Glomerular endothelial cell (primary cell): ENCODE results near the gene AGFG1. TPM values are rescaled to one million over a fixed set of nuclear protein-coding genes. Genes with fewer than 3 reads are reported as not detected.
"Not testable (repeated sequence)": the region's sequence is repeated elsewhere in the genome, so short reads cannot be mapped to it uniquely, and the experiment has no call there.

Source experiments
- DNase-seq: peaks from one replicate; pipeline ENCODE4 v3.0.0-alpha.2; 2011; ENCODE audit warnings: low read depth, low spot score; ENCODE audit errors: extremely low read depth
- total RNA-seq: library from RNA; depleted of rRNA; stranded (reverse); fragments of >200 nt; gene quantifications from 2 replicates; pipeline ENCODE4 v1.2.3, GENCODE V29; 2015

Gene AGFG1
- total RNA-seq, 1 donor from 2014 or later, result 62.4 TPM

GRCh38 chr2:227598835-227599503, 127.0 kb downstream of the AGFG1 start, which contains the start of gene SCYGR2:
Gene SCYGR2 (plus strand): TSS chr2:227598893. CDS start chr2:227598893, 0 bp downstream.
- not testable (repeated sequence) for DNase-seq

GRCh38 chr2:227602358-227602757, 130.4 kb downstream of the AGFG1 start:
- no peak for DNase-seq

GRCh38 chr2:227606476-227606875, 134.5 kb downstream of the AGFG1 start:
- no peak for DNase-seq

- no peak for DNase-seq
These were observed 136.0 kb downstream of the AGFG1 start for GRCh38 chr2:227607941-227608340.

GRCh38 chr2:227608561-227609338, 136.8 kb downstream of the AGFG1 start:
- no peak for DNase-seq

- DNase-seq, result no peak
These were observed 138.2 kb downstream of the AGFG1 start for GRCh38 chr2:227610123-227610522.

Other genes starting within 250 kb of the AGFG1 start
- 96.4 and 108 TPM in 2 replicates for gene MFF, start 146.9 kb upstream of the AGFG1 start, total RNA-seq
- not detected in 2 replicates for gene TM4SF20, start 92.8 kb upstream of the AGFG1 start, total RNA-seq
- not detected in 2 replicates for gene SCYGR1, start 84.2 kb upstream of the AGFG1 start, total RNA-seq
- not detected in 2 replicates for gene SCYGR2, start 126.7 kb downstream of the AGFG1 start, total RNA-seq
- gene SCYGR3, start 142.7 kb downstream of the AGFG1 start, total RNA-seq, result not detected in 2 replicates
- not detected in 2 replicates for gene SCYGR4, start 145.3 kb downstream of the AGFG1 start, total RNA-seq
- gene SCYGR5, start 194.6 kb downstream of the AGFG1 start, total RNA-seq, result not detected in 2 replicates
- gene SLC19A3, start 245.9 kb downstream of the AGFG1 start, total RNA-seq, result not detected in 2 replicates